CD14-positive monocyte (primary cell): ENCODE results near the gene URI1. TPM values are rescaled to one million over a fixed set of nuclear protein-coding genes. Genes with fewer than 3 reads are reported as not detected.

ENCODE experiments used
- DNase-seq, 3 donors: peaks; one replicate each; pipeline ENCODE4 v3.0.0-alpha.2; 2011 to 2022
- H2AFZ ChIP-seq: 2 replicates; pipeline ENCODE4 v1.6.0; 2012; ENCODE audit warnings: mild to moderate bottlenecking, low read depth, low read length, inconsistent platforms; ENCODE audit not compliant: insufficient read depth, poor library complexity, severe bottlenecking
- H3K27ac ChIP-seq, 2 donors: 1 replicate in 1 of 2; 2 replicates in 1 of 2; pipeline ENCODE4 v1.5.1; 2012 to 2013; ENCODE audit warnings: low read length in 2 of 2, control low read depth in 1 of 2, inconsistent platforms in 1 of 2, low read depth in 1 of 2, mild to moderate bottlenecking in 1 of 2
- H3K27me3 ChIP-seq, 2 donors: one replicate each; pipeline versions ENCODE4 v1.6.0 to v1.6.1; 2011 to 2013; ENCODE audit warnings: low read length in 2 of 2; ENCODE audit not compliant: control insufficient read depth in 2 of 2, insufficient read depth in 2 of 2
- H3K36me3 ChIP-seq, 2 donors: replicated peaks in 1 of 2; 1 replicate in 1 of 2; 2 replicates in 1 of 2; pipeline versions ENCODE4 v1.5.1 to v1.6.1; 2012 to 2013; ENCODE audit warnings: low read length in 2 of 2, control low read depth in 1 of 2, inconsistent platforms in 1 of 2, mild to moderate bottlenecking in 1 of 2; ENCODE audit not compliant: insufficient read depth in 2 of 2, control insufficient read depth in 1 of 2
- H3K4me1 ChIP-seq, 2 donors: 1 replicate in 1 of 2; 2 replicates in 1 of 2; pipeline versions ENCODE4 v1.5.1 to v1.6.1; 2012 to 2013; ENCODE audit warnings: low read length in 2 of 2, control low read depth in 1 of 2, inconsistent platforms in 1 of 2, mild to moderate bottlenecking in 1 of 2, moderate library complexity in 1 of 2; ENCODE audit not compliant: insufficient read depth in 2 of 2, control insufficient read depth in 1 of 2
- H3K4me2 ChIP-seq: replicated peaks from 2 replicates; pipeline ENCODE3; 2012; ENCODE audit warnings: low read length, moderate library complexity, mild to moderate bottlenecking; ENCODE audit not compliant: poor library complexity, severe bottlenecking; ENCODE audit errors: extremely low read depth
- H3K4me3 ChIP-seq, 3 experiments: fragments of 200-600 bp in 1 of 3; sonication (generic) in 1 of 3; replicated peaks in 1 of 3; 1 replicate in 2 of 3; 2 replicates in 1 of 3; pipeline ENCODE4 v1.5.1; 2011 to 2013; ENCODE audit warnings: low read length in 3 of 3, mild to moderate bottlenecking in 3 of 3, control low read depth in 2 of 3, low read depth in 2 of 3, inconsistent platforms in 1 of 3, moderate library complexity in 1 of 3
- H3K79me2 ChIP-seq: 2 replicates; pipeline ENCODE4 v1.6.0; 2012; ENCODE audit warnings: mild to moderate bottlenecking, control low read depth, inconsistent platforms, low read length, moderate library complexity; ENCODE audit not compliant: insufficient read depth
- H3K9ac ChIP-seq: 2 replicates; pipeline ENCODE4 v1.6.0; 2017; ENCODE audit warnings: low read length, mild to moderate bottlenecking; ENCODE audit not compliant: insufficient read depth, poor library complexity, severe bottlenecking
- H3K9me3 ChIP-seq, 2 donors: replicated peaks in 1 of 2; 1 replicate in 1 of 2; 2 replicates in 1 of 2; pipeline versions ENCODE4 v1.5.1 to v1.6.1; 2012 to 2013; ENCODE audit warnings: low read length in 2 of 2, control low read depth in 1 of 2; ENCODE audit not compliant: control insufficient read depth in 1 of 2, insufficient read depth in 1 of 2
- H4K20me1 ChIP-seq: 2 replicates; pipeline ENCODE4 v1.6.0; 2012; ENCODE audit warnings: mild to moderate bottlenecking, low read length, control low read depth, moderate library complexity; ENCODE audit not compliant: insufficient read depth
- H3K27ac Mint-ChIP-seq, 7 donors: one replicate each; pipeline ENCODE4 v1.8.0; 2020; ENCODE audit warnings: mild to moderate bottlenecking in 7 of 7, mixed read lengths in 7 of 7, moderate library complexity in 6 of 7, inconsistent platforms in 2 of 7
- H3K27me3 Mint-ChIP-seq, 3 donors: one replicate each; pipeline ENCODE4 v1.8.0; 2021 to 2022; ENCODE audit warnings: low read depth in 3 of 3, mild to moderate bottlenecking in 3 of 3, mixed read lengths in 3 of 3, moderate library complexity in 3 of 3, inconsistent platforms in 1 of 3
- H3K36me3 Mint-ChIP-seq, 2 donors: one replicate each; pipeline ENCODE4 v1.8.0; 2020; ENCODE audit warnings: mixed read lengths in 2 of 2, inconsistent platforms in 1 of 2, mild to moderate bottlenecking in 1 of 2
- H3K4me1 Mint-ChIP-seq: one replicate; pipeline ENCODE4 v1.8.0; 2020; ENCODE audit warnings: mild to moderate bottlenecking, mixed read lengths
- H3K4me3 Mint-ChIP-seq, 2 donors: one replicate each; pipeline ENCODE4 v1.8.0; 2020; ENCODE audit warnings: mild to moderate bottlenecking in 2 of 2, mixed read lengths in 2 of 2, moderate library complexity in 1 of 2
- H3K9me3 Mint-ChIP-seq, 7 donors: one replicate each; pipeline ENCODE4 v1.8.0; 2020 to 2022; ENCODE audit warnings: mixed read lengths in 7 of 7, mild to moderate bottlenecking in 6 of 7, moderate library complexity in 6 of 7, inconsistent platforms in 2 of 7
- CTCF ChIP-seq: fragments of 200-600 bp; IDR thresholded peaks from one replicate; pipeline ENCODE4 v1.8.0; 2022; ENCODE audit warnings: antibody characterized with exemption, mild to moderate bottlenecking
- WGBS: methylation state at CpG from one replicate; pipeline ENCODE4 v1.1.5; 2013; ENCODE audit warnings: missing lambda C conversion rate; ENCODE audit not compliant: insufficient coverage; 5-methylcytosine and 5-hydroxymethylcytosine counted together
- intact Hi-C, 2 donors: fragments of 100-400 bp; cut with micrococcal nuclease; formaldehyde crosslinking; loops; one replicate each; pipeline versions ENCODE4 v1.15.0 to v1.15.1; 2023
- polyA plus RNA-seq, 3 donors: library from polyadenylated mRNA; depleted of rRNA in 1 of 3; unstranded in 2 of 3; stranded (reverse) in 1 of 3; fragments of 300-500 nt in 2 of 3; fragments of >200 nt in 1 of 3; fragmentation: Illumina TruSeq in 2 of 3; gene quantifications; 1 replicate in 2 of 3; 2 replicates in 1 of 3; pipeline ENCODE4 v1.2.3, GENCODE V29; 2012 to 2021

Gene URI1
- polyA plus RNA-seq, 3 donors = 5.3 to 19.3 (median 9.7) TPM

DNA sequence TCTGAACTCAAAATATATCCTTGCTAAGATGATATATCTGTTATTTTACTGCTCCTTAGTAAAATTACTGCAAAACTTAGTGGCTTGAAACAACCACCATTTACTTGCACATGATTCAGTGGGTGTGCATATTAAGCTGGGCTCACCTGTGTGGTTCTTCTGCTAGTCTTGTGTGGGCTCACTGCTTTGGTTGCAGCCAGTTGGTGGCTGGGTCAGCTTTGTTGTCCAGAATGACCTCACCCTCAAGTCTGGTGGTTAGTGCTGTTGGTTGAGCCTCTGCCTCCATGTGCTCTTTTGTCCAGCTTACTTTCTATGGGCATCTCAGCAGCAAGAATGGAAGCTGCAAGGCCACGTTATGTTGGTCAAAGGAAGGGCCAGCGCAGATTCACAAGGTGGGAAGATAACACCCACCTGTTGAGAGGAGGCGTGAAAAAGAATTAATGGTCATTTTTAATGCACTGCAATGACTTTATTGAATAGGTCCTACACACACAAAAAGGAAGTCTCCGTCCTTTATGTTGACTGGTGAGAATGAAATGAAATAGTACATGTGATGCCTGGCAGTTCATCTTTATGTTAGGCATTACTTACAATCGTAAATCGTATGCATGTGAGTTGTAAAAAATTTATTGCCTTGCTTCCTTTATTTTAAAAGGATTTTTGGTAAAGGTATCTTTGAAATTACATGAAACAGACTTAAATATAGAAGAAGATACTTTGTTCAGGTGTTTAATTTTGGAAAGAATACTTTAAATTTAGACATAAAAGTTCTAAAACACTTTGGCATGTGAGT lies 34.3 kb downstream of the URI1 start:
- no peak overlapping the region for H3K4me3 ChIP-seq
- no peak overlapping the region for H3K27ac ChIP-seq
- H3K36me3 ChIP-seq = no peaks in the 10 kb centered on the region
- H3K4me1 Mint-ChIP-seq = peaks cover 30% of the 10 kb centered on the region
- no peak for TF ChIP-seq CTCF
- no peaks in the 10 kb centered on the region for H3K27me3 ChIP-seq
- no peak overlapping the region for H3K4me2 ChIP-seq
- 100% methylated on average over 2 of the region's 6 CpGs for WGBS
- H3K79me2 ChIP-seq = peaks cover 97% of the 10 kb centered on the region
- no peak overlapping the region for H2AFZ ChIP-seq
- no peaks in the 10 kb centered on the region for H3K27me3 Mint-ChIP-seq
- peaks cover 0 to 2% of the 10 kb centered on the region in 2 donors for H3K4me1 ChIP-seq
- H3K4me3 Mint-ChIP-seq = no peak overlapping the region
- peaks cover 56% of the 10 kb centered on the region for H4K20me1 ChIP-seq
- H3K9ac ChIP-seq = no peak overlapping the region
- H3K9me3 ChIP-seq = no peaks in the 10 kb centered on the region
- DNase-seq = no peak
- H3K9me3 Mint-ChIP-seq = no peaks in the 10 kb centered on the region
- intact Hi-C loops = no loop called here
- no peak overlapping the region for H3K27ac Mint-ChIP-seq
- no peaks in the 10 kb centered on the region for H3K36me3 Mint-ChIP-seq

DNA sequence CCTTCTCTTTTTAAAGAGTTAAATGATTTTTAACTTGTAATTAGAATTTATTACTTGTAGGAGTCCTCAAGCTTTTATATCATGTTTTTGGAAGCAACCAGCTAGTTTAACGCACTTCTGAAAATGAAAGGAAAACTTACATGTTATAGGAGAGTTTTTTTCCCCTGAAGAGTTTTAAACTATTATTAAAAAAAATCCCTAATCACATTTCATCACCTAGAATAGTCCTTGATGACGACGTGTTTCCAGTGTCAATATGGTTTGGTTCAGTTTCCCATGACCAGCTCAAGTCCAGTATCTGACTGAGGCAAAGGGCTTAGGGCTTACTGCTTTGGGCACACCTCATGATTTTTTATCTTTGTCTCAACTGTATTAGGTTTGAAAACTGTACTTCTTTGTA lies 36.0 kb downstream of the URI1 start:
- no peaks in the 10 kb centered on the region for H3K27me3 ChIP-seq
- Mint-ChIP-seq H3K9me3 (no peaks in the 10 kb centered on the region), H3K4me1 (peaks cover 29% of the 10 kb centered on the region), H3K4me3 (no peak overlapping the region), H3K36me3 (no peaks in the 10 kb centered on the region), H3K27me3 (no peaks in the 10 kb centered on the region), H3K27ac (no peak overlapping the region)
- no peak overlapping the region for H3K4me2 ChIP-seq
- H3K9ac ChIP-seq = no peak overlapping the region
- H3K4me3 ChIP-seq = no peak overlapping the region
- no peak for TF ChIP-seq CTCF
- WGBS = no CpG with 5 or more reads among the region's 3 CpGs
- H3K36me3 ChIP-seq = no peaks in the 10 kb centered on the region
- H3K9me3 ChIP-seq = no peaks in the 10 kb centered on the region
- intact Hi-C loops = no loop called here
- H2AFZ ChIP-seq = no peak overlapping the region
- H3K4me1 ChIP-seq = peaks cover 0 to 2% of the 10 kb centered on the region in 2 donors
- no peak for DNase-seq
- no peak overlapping the region for H3K27ac ChIP-seq
- H3K79me2 ChIP-seq = peaks cover 97% of the 10 kb centered on the region
- H4K20me1 ChIP-seq = peaks cover 60% of the 10 kb centered on the region
